Sigmoid colon (tissue), 7 donors: ENCODE data around the gene CMTR1. TPM values are rescaled to one million over a fixed set of nuclear protein-coding genes. Genes with fewer than 3 reads are reported as not detected.
A peak's percentile ranks its signal among the peaks of the same experiment; 100 is the strongest.

ENCODE experiments used
- DNase-seq: peaks from one replicate; pipeline ENCODE4 v3.0.0-alpha.2; 2019
- H3K27ac ChIP-seq, 4 donors: fragments of 200-600 bp; sonication (generic); one replicate each; pipeline ENCODE4 v1.5.1; 2016 to 2019; ENCODE audit warnings: mild to moderate bottlenecking in 1 of 4
- H3K27me3 ChIP-seq, 3 donors: fragments of 200-600 bp; sonication (generic); one replicate each; pipeline ENCODE4 v1.5.1; 2019; ENCODE audit warnings: mild to moderate bottlenecking in 1 of 3
- H3K36me3 ChIP-seq, 4 donors: fragments of 200-600 bp; sonication (generic); one replicate each; pipeline ENCODE4 v1.5.1; 2016 to 2019
- H3K4me1 ChIP-seq, 4 donors: fragments of 200-600 bp; sonication (generic); one replicate each; pipeline ENCODE4 v1.5.1; 2017 to 2019
- H3K4me3 ChIP-seq, 4 donors: fragments of 200-600 bp; sonication (generic); one replicate each; pipeline ENCODE4 v1.5.1; 2017 to 2019; ENCODE audit warnings: mild to moderate bottlenecking in 2 of 4, moderate library complexity in 1 of 4
- H3K9me3 ChIP-seq, 4 donors: fragments of 200-600 bp in 3 of 4; sonication (generic) in 3 of 4; one replicate each; pipeline versions ENCODE4 v1.5.1 to v1.6.1; 2013 to 2019
- CTCF ChIP-seq, 4 experiments: fragments of 450-650 bp in 3 of 4; fragments of 200-600 bp in 1 of 4; IDR thresholded peaks; one replicate each; pipeline ENCODE4 v1.5.1; 2016 to 2019; ENCODE audit warnings: antibody characterized with exemption in 4 of 4, mild to moderate bottlenecking in 3 of 4, moderate library complexity in 2 of 4
- EP300 ChIP-seq, 4 donors: sonication (generic); formaldehyde crosslinking; IDR thresholded peaks; one replicate each; pipeline ENCODE4 v1.6.1; 2017; ENCODE audit warnings: antibody characterized with exemption in 4 of 4
- POLR2A ChIP-seq, 2 donors: fragments of 450-650 bp; IDR thresholded peaks; one replicate each; pipeline ENCODE4 v1.6.1; 2016; ENCODE audit warnings: antibody characterized with exemption in 2 of 2, mild to moderate bottlenecking in 2 of 2, moderate library complexity in 2 of 2
- POLR2AphosphoS5 ChIP-seq, 4 donors: sonication (generic); formaldehyde crosslinking; IDR thresholded peaks; one replicate each; pipeline ENCODE4 v1.6.1; 2017; ENCODE audit warnings: antibody characterized with exemption in 4 of 4
- WGBS, 2 donors: extraction: QIAGEN DNeasy Blood & Tissue Kit; methylation state at CpG; one replicate each; pipeline ENCODE4 v1.1.7; 2013; 5-methylcytosine and 5-hydroxymethylcytosine counted together
- intact Hi-C: fragments of 100-400 bp; cut with DNase I; formaldehyde crosslinking; loops from one replicate; pipeline ENCODE4 v1.15.1; 2023
- polyA plus RNA-seq, 3 donors: library from polyadenylated mRNA; stranded (reverse); fragments of 200-250 nt; gene quantifications; one replicate each; pipeline ENCODE4 v1.2.3, GENCODE V29; 2013
- total RNA-seq, 4 donors: library from RNA; depleted of rRNA; stranded (reverse); fragments of >200 nt; gene quantifications; one replicate each; pipeline ENCODE4 v1.1.0, GENCODE V29; 2016
- donor health status: healthy with polysubstance abuse.
- donor health status: Bipolar disorder and iron deficiency.
- donor health status: healthy.

CMTR1 gene
- total and polyA plus RNA-seq, 7 donors, result 4.2 to 33.5 (median 30.8) TPM

GRCh38 chr6:37491171-37491829, 58.3 kb downstream of the CMTR1 start:
- Histone ChIP-seq H3K27ac (no peak overlapping the region), H3K27me3 (no peaks in the 10 kb centered on the region), H3K9me3 (no peaks in the 10 kb centered on the region), H3K36me3 (peaks cover 0 to 4% (median 0%) of the 10 kb centered on the region in 4 donors), H3K4me3 (no peak overlapping the region), H3K4me1 (peaks cover 0 to 23% (median 17%) of the 10 kb centered on the region in 4 donors)
- DNase-seq, result peak; percentile 48
- intact Hi-C loops, result no loop called here
- TF ChIP-seq CTCF (IDR thresholded peaks at IDR 0.05) (no peak), EP300 (IDR thresholded peaks at IDR 0.05) (no peak), POLR2AphosphoS5 (IDR thresholded peaks at IDR 0.05) (no peak), POLR2A (IDR thresholded peaks at IDR 0.05) (no peak)
- WGBS, 2 donors, result 84% methylated on average over 12 of the region's 12 CpGs

GRCh38 chr6:37491830-37492208, 58.8 kb downstream of the CMTR1 start:
- intact Hi-C loops, result no loop called here
- no peak overlapping the region for H3K27ac ChIP-seq
- no peaks in the 10 kb centered on the region for H3K36me3 ChIP-seq
- no peaks in the 10 kb centered on the region for H3K9me3 ChIP-seq
- TF ChIP-seq EP300 (IDR thresholded peaks at IDR 0.05) (no peak), POLR2A (IDR thresholded peaks at IDR 0.05) (no peak), POLR2AphosphoS5 (IDR thresholded peaks at IDR 0.05) (no peak), CTCF (IDR thresholded peaks at IDR 0.05) (no peak)
- peak; percentile 52 for DNase-seq
- no peak overlapping the region for H3K4me3 ChIP-seq
- no peaks in the 10 kb centered on the region for H3K27me3 ChIP-seq
- peaks cover 0 to 23% (median 17%) of the 10 kb centered on the region in 4 donors for H3K4me1 ChIP-seq
- 81 to 84% methylated on average over 5 of the region's 5 CpGs for WGBS, 2 donors

- no peak for TF ChIP-seq CTCF (IDR thresholded peaks at IDR 0.05)
- TF ChIP-seq POLR2A (IDR thresholded peaks at IDR 0.05), result no peak
- TF ChIP-seq POLR2AphosphoS5 (IDR thresholded peaks at IDR 0.05), result no peak
- no peak for TF ChIP-seq EP300 (IDR thresholded peaks at IDR 0.05)
- no peak overlapping the region for H3K27ac ChIP-seq
- no peaks in the 10 kb centered on the region for H3K27me3 ChIP-seq
- no peak overlapping the region for H3K4me3 ChIP-seq
- no peaks in the 10 kb centered on the region for H3K9me3 ChIP-seq
- no peaks in the 10 kb centered on the region for H3K36me3 ChIP-seq
- intact Hi-C loops, result no loop called here
- WGBS, 2 donors, result 66% methylated on average over 9 of the region's 9 CpGs
- no peak for DNase-seq
- peaks cover 0 to 23% (median 17%) of the 10 kb centered on the region in 4 donors for H3K4me1 ChIP-seq
These were observed 59.4 kb downstream of the CMTR1 start for GRCh38 chr6:37492236-37492972.

- 90 to 92% methylated on average over 38 of the region's 38 CpGs for WGBS, 2 donors
- H3K27ac ChIP-seq, result no peak overlapping the region
- intact Hi-C loops, result no loop called here
- H3K4me1 ChIP-seq, result peaks cover 0 to 23% (median 17%) of the 10 kb centered on the region in 4 donors
- no peak for DNase-seq
- TF ChIP-seq POLR2AphosphoS5 (IDR thresholded peaks at IDR 0.05) (no peak), POLR2A (IDR thresholded peaks at IDR 0.05) (no peak), CTCF (IDR thresholded peaks at IDR 0.05) (no peak), EP300 (IDR thresholded peaks at IDR 0.05) (no peak)
- H3K4me3 ChIP-seq, result no peak overlapping the region
- no peaks in the 10 kb centered on the region for H3K27me3 ChIP-seq
- no peaks in the 10 kb centered on the region for H3K36me3 ChIP-seq
- no peaks in the 10 kb centered on the region for H3K9me3 ChIP-seq
These were observed 60.1 kb downstream of the CMTR1 start for GRCh38 chr6:37492991-37493660.
